Pancreas (tissue), 10 donors: Measurements from ENCODE around the gene OR1N2. TPM values are rescaled to one million over a fixed set of nuclear protein-coding genes. Genes with fewer than 3 reads are reported as not detected.
"Not testable (repeated sequence)": the region's sequence is repeated elsewhere in the genome, so short reads cannot be mapped to it uniquely, and the experiment has no call there.

Experiments
- ATAC-seq, 4 donors: fragments of 200-7000 bp; cut with Tn5 transposase; one replicate each; pipeline versions ENCODE4 v1.8.0 to v1.9.1; 2020; ENCODE audit warnings: mild to moderate bottlenecking in 4 of 4, moderate library complexity in 4 of 4
- DNase-seq, 6 donors: peaks; one replicate each; pipeline ENCODE4 v3.0.0-alpha.2; 2020
- FAIRE-seq: peaks from 2 replicates; lab custom pipeline; 2012; peaks lifted over from hg19 to GRCh38; lab: Jason Lieb, UNC
- H3K27ac ChIP-seq, 4 donors: fragments of 200-600 bp; sonication (generic); 1 replicate in 3 of 4; 2 replicates in 1 of 4; pipeline versions ENCODE4 v1.5.0 to v1.8.0; 2020
- H3K27me3 ChIP-seq, 4 donors: fragments of 200-600 bp; one replicate each; pipeline ENCODE4 v1.8.0; 2021
- H3K36me3 ChIP-seq, 3 donors: fragments of 200-600 bp; sonication (generic) in 1 of 3; one replicate each; pipeline versions ENCODE4 v1.5.0 to v1.8.0; 2020 to 2021
- H3K4me1 ChIP-seq, 3 donors: fragments of 200-600 bp; one replicate each; pipeline ENCODE4 v1.8.0; 2021
- H3K4me3 ChIP-seq, 4 donors: fragments of 200-600 bp; sonication (generic) in 2 of 4; one replicate each; pipeline versions ENCODE4 v1.5.0 to v1.8.0; 2020 to 2021
- H3K9me3 ChIP-seq, 4 donors: fragments of 200-600 bp; one replicate each; pipeline ENCODE4 v1.8.0; 2021
- CTCF ChIP-seq, 4 donors: fragments of 200-600 bp; sonication (generic) in 3 of 4; IDR thresholded peaks; one replicate each; pipeline versions ENCODE4 v1.5.0 to v1.8.0; 2021; ENCODE audit warnings: antibody characterized with exemption in 4 of 4
- WGBS, 2 donors: extraction: QIAGEN DNeasy Blood & Tissue Kit; methylation state at CpG; one replicate each; pipeline ENCODE4 v1.1.7; 2013; 5-methylcytosine and 5-hydroxymethylcytosine counted together
- intact Hi-C, 3 donors: fragments of 100-400 bp; cut with DNase I; formaldehyde crosslinking; loops; one replicate each; pipeline versions ENCODE4 v1.11.1 to v1.14.2; 2022
- polyA plus RNA-seq, 2 donors: library from polyadenylated mRNA; stranded (reverse); fragments of 200-250 nt; gene quantifications; one replicate each; pipeline ENCODE4 v1.2.3, GENCODE V29; 2013
- total RNA-seq, 6 donors: library from RNA; stranded (reverse); fragmentation: NEBNext Ultra II Directional in 4 of 6; extraction: Animal tissue kit (Norgen Biotek cat#: 25700) in 4 of 6; gene quantifications; one replicate each; pipeline versions ENCODE4 v1.2.1 to v1.2.4, GENCODE V29; 2021 to 2023
- donor health status: healthy with polysubstance abuse.
- donor health status: DM: no; HTN: no; CAD: no; lungs with moderate emphysema.
- donor health status: DM: no; HTN: no; CAD: no.
- donor health status: control.
- donor health status: control.
- donor health status: Bipolar disorder and iron deficiency.
- donor health status: DM: yes; HTN: yes; CAD: no.
- donor health status: DM: no; HTN: no; CAD: no.
- donor health status: DM: no; HTN: no; CAD: no.
- donor health status: DM: yes; HTN: yes; CAD: no.

Gene OR1N2
- total and polyA plus RNA-seq, 8 donors, result not detected

- ATAC-seq, result no peak
- TF ChIP-seq CTCF (IDR thresholded peaks at IDR 0.05), result no peak
- Histone ChIP-seq H3K4me1 (no peaks in the 10 kb centered on the region), H3K9me3 (no peaks in the 10 kb centered on the region), H3K27ac (no peak overlapping the region), H3K27me3 (peaks cover 0 to 4% (median 0%) of the 10 kb centered on the region in 4 donors), H3K4me3 (no peak overlapping the region), H3K36me3 (no peaks in the 10 kb centered on the region)
- intact Hi-C loops, result no loop called here
- FAIRE-seq, result no peak
- WGBS, 2 donors, result 66 to 91% methylated on average over 3 of the region's 3 CpGs
- DNase-seq, result no peak
Observed at GRCh38 chr9:122519376-122519775, 33.5 kb upstream of the OR1N2 start.

GRCh38 chr9:122526602-122527001 is 26.3 kb upstream of the OR1N2 start:
- H3K9me3 ChIP-seq, result no peaks in the 10 kb centered on the region
- intact Hi-C loops, result no loop called here
- DNase-seq (no peak), ATAC-seq (no peak), FAIRE-seq (no peak)
- TF ChIP-seq CTCF (IDR thresholded peaks at IDR 0.05), result no peak
- H3K36me3 ChIP-seq, result no peaks in the 10 kb centered on the region
- WGBS, 2 donors, result 64 to 72% methylated on average over 10 of the region's 10 CpGs
- H3K4me3 ChIP-seq, result no peak overlapping the region
- no peaks in the 10 kb centered on the region for H3K4me1 ChIP-seq
- H3K27me3 ChIP-seq, result peaks cover 0 to 4% (median 0%) of the 10 kb centered on the region in 4 donors
- H3K27ac ChIP-seq, result no peak overlapping the region

- DNase-seq, result no peak
Observed at GRCh38 chr9:122527193-122527592, 25.7 kb upstream of the OR1N2 start, which contains the start of gene OR1N1. TSS of gene OR1N1 (minus strand) at chr9:122527293. CDS start at chr9:122527293, 0 bp downstream.

GRCh38 chr9:122531157-122531556 is 21.8 kb upstream of the OR1N2 start:
- intact Hi-C loops, FAIRE-seq, H3K4me3 ChIP-seq, H3K4me1 ChIP-seq, ATAC-seq, H3K36me3 ChIP-seq, H3K9me3 ChIP-seq, H3K27ac ChIP-seq, DNase-seq, H3K27me3 ChIP-seq: not testable (repeated sequence)
- 37 to 42% methylated on average over 4 of the region's 4 CpGs for WGBS, 2 donors

More at GRCh38 chr9:122527193-122527592, 25.7 kb upstream of the OR1N2 start, which contains the start of gene OR1N1:
- no peak within 1 kb of the TSS for H3K27ac ChIP-seq
- intact Hi-C loops, result no loop called here
- H3K9me3 ChIP-seq, result no peaks in the 10 kb centered on the region
- H3K27me3 ChIP-seq, result peaks cover 0 to 4% (median 0%) of the 10 kb centered on the region in 4 donors
- ATAC-seq (no peak), FAIRE-seq (no peak)
- no peaks in the 10 kb centered on the region for H3K4me1 ChIP-seq
- no peaks in the 10 kb centered on the region for H3K36me3 ChIP-seq
- TF ChIP-seq CTCF (IDR thresholded peaks at IDR 0.05), result no peak
- 78 to 80% methylated on average over 3 of the region's 3 CpGs for WGBS, 2 donors
- no peak within 1 kb of the TSS for H3K4me3 ChIP-seq

- no peaks in the 10 kb centered on the region for H3K4me1 ChIP-seq
Observed at GRCh38 chr9:122536134-122536533, 16.8 kb upstream of the OR1N2 start.

GRCh38 chr9:122537066-122537465 is 15.8 kb upstream of the OR1N2 start:
- H3K27me3 ChIP-seq, H3K4me1 ChIP-seq, H3K4me3 ChIP-seq, H3K27ac ChIP-seq, H3K36me3 ChIP-seq, ATAC-seq, intact Hi-C loops, FAIRE-seq, H3K9me3 ChIP-seq, DNase-seq: not testable (repeated sequence)
- 47 to 51% methylated on average over 7 of the region's 7 CpGs for WGBS, 2 donors

More at GRCh38 chr9:122536134-122536533, 16.8 kb upstream of the OR1N2 start:
- no peak for ATAC-seq
- no peak for FAIRE-seq
- Histone ChIP-seq H3K9me3 (no peaks in the 10 kb centered on the region), H3K27ac (no peak overlapping the region), H3K4me3 (no peak overlapping the region), H3K36me3 (no peaks in the 10 kb centered on the region), H3K27me3 (no peaks in the 10 kb centered on the region)
- intact Hi-C loops, result no loop called here
- 90 to 96% methylated on average over 1 of the region's 1 CpG for WGBS, 2 donors
- TF ChIP-seq CTCF (IDR thresholded peaks at IDR 0.05), result no peak
- no peak for DNase-seq
